Tibial nerve (tissue), 4 donors: ENCODE data around the gene PIP5K1B. TPM values are rescaled to one million over a fixed set of nuclear protein-coding genes. Genes with fewer than 3 reads are reported as not detected.

Experiments used
- DNase-seq, 2 donors: peaks; one replicate each; pipeline ENCODE4 v3.0.0-alpha.2; 2019; ENCODE audit warnings: low spot score in 2 of 2
- H3K27ac ChIP-seq, 4 donors: fragments of 200-600 bp; sonication (generic) in 3 of 4; one replicate each; pipeline ENCODE4 v1.5.1; 2017 to 2019; ENCODE audit warnings: mild to moderate bottlenecking in 1 of 4
- H3K27me3 ChIP-seq, 2 donors: fragments of 200-600 bp; sonication (generic) in 1 of 2; one replicate each; pipeline versions ENCODE4 v1.5.1 to v1.6.0; 2017 to 2019
- H3K36me3 ChIP-seq, 3 donors: fragments of 200-600 bp; sonication (generic); one replicate each; pipeline ENCODE4 v1.5.1; 2018 to 2019
- H3K4me1 ChIP-seq, 4 donors: fragments of 200-600 bp; sonication (generic) in 3 of 4; one replicate each; pipeline ENCODE4 v1.5.1; 2017 to 2019
- H3K4me3 ChIP-seq, 4 donors: fragments of 200-600 bp; sonication (generic) in 3 of 4; one replicate each; pipeline ENCODE4 v1.5.1; 2017 to 2019; ENCODE audit warnings: mild to moderate bottlenecking in 1 of 4, moderate library complexity in 1 of 4
- H3K9me3 ChIP-seq, 4 donors: fragments of 200-600 bp; sonication (generic) in 3 of 4; one replicate each; pipeline ENCODE4 v1.5.1; 2017 to 2019
- EP300 ChIP-seq, 2 donors: sonication (generic); formaldehyde crosslinking; IDR thresholded peaks; one replicate each; pipeline ENCODE4 v1.6.1; 2017; ENCODE audit warnings: antibody characterized with exemption in 2 of 2, mild to moderate bottlenecking in 1 of 2
- POLR2A ChIP-seq, 2 donors: fragments of 450-650 bp; IDR thresholded peaks; one replicate each; pipeline ENCODE4 v1.6.1; 2017; ENCODE audit warnings: antibody characterized with exemption in 2 of 2, mild to moderate bottlenecking in 2 of 2, moderate library complexity in 2 of 2
- WGBS, 2 donors: methylation state at CpG; one replicate each; pipeline ENCODE4 v1.1.5; 2018; 5-methylcytosine and 5-hydroxymethylcytosine counted together
- total RNA-seq, 4 donors: library from RNA; depleted of rRNA; stranded (reverse); fragments of >200 nt; gene quantifications; one replicate each; pipeline ENCODE4 v1.1.0, GENCODE V29; 2016
- TF ChIP-seq, protein P1 (sequence below), 5 experiments: fragments of 200-600 bp in 3 of 5; fragments of 450-650 bp in 2 of 5; sonication (generic) in 3 of 5; IDR thresholded peaks; one replicate each; pipeline ENCODE4 v1.5.1; 2016 to 2019; ENCODE audit warnings: antibody characterized with exemption in 5 of 5, mild to moderate bottlenecking in 3 of 5, moderate library complexity in 2 of 5

The PIP5K1B gene
- total RNA-seq, 4 donors from 2014 or later: 0.20 to 6.8 (median 3.5) TPM

DNA sequence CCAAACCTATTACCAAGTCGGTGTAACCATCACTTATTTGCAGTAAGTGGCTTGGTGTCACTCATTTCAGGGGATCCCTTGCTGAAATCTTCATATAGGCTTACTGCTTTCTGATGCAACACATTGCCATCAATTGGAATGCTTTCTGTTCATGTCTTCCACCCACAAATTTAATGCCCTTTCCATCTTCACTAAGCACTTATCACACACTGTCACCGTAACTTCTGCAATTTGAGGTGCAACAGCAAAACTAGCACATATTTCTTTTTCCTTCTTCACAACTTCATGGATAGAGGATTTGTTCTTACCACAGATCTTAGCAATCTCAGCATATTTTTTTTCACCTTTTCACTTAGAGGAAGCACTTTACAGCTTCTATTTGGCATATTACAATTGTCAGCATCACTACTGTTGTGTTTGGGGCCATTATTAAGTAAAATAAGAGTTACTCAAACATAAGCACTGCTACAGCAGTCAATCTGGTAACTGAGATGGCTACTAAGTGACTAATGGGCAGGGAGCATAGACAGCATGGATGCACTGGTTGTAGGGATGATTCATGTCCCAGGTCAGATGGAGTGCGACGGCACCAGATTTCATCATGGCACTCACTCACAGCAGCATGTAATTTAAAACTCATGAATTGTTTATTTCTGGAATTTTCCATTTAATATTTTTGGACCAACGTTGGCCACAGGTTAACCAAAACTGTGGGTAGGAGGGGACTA lies 70.1 kb downstream of the PIP5K1B start:
- DNase-seq: no peak
- Histone ChIP-seq H3K27me3 (no peaks in the 10 kb centered on the region), H3K4me3 (no peak overlapping the region), H3K27ac (no peak overlapping the region), H3K36me3 (no peaks in the 10 kb centered on the region), H3K4me1 (peaks cover 0 to 10% (median 0%) of the 10 kb centered on the region in 4 donors), H3K9me3 (no peaks in the 10 kb centered on the region)
- no peak for TF ChIP-seq POLR2A (IDR thresholded peaks at IDR 0.05)
- TF ChIP-seq, protein P1, sequence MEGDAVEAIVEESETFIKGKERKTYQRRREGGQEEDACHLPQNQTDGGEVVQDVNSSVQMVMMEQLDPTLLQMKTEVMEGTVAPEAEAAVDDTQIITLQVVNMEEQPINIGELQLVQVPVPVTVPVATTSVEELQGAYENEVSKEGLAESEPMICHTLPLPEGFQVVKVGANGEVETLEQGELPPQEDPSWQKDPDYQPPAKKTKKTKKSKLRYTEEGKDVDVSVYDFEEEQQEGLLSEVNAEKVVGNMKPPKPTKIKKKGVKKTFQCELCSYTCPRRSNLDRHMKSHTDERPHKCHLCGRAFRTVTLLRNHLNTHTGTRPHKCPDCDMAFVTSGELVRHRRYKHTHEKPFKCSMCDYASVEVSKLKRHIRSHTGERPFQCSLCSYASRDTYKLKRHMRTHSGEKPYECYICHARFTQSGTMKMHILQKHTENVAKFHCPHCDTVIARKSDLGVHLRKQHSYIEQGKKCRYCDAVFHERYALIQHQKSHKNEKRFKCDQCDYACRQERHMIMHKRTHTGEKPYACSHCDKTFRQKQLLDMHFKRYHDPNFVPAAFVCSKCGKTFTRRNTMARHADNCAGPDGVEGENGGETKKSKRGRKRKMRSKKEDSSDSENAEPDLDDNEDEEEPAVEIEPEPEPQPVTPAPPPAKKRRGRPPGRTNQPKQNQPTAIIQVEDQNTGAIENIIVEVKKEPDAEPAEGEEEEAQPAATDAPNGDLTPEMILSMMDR (IDR thresholded peaks at IDR 0.05): no peak
- no peak for TF ChIP-seq EP300 (IDR thresholded peaks at IDR 0.05)
- 83 to 87% methylated on average over 5 of the region's 5 CpGs for WGBS, 2 donors

DNA sequence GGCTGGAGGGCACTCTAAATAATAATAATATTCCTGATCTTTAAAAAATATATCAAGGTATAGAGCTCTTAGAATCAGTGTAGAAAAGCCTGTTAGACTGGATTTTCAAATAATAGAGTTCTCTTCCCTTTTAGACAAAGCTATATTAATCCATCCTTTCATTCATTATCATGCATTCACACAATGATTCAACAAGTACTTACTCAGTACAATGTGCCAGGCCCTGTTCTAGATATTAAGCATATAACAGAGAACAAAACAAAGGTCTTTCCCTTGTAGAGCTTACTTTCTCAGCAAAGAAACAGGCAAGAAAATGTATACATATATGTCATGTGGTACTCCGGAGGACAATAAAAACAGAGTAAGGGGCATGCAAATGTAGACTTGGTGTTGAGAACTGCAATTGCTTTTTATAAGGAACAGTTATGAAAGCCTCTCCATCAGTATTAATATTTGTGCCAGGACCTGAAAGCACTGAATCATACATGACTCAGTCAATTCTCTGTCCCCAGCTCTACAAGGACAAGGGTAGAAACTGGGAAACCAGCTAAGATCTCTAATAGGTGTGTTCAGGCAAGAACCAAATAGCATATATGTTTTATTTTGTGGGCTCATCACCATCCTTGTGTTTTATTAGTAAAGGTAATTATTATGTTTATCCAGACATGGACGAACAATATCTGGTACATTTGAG lies 72.2 kb downstream of the PIP5K1B start:
- peaks cover 0 to 28% (median 15%) of the 10 kb centered on the region in 4 donors for H3K4me1 ChIP-seq
- no peak overlapping the region for H3K27ac ChIP-seq
- no peaks in the 10 kb centered on the region for H3K27me3 ChIP-seq
- TF ChIP-seq, protein P1 (IDR thresholded peaks at IDR 0.05): no peak
- TF ChIP-seq EP300 (IDR thresholded peaks at IDR 0.05) (no peak), POLR2A (IDR thresholded peaks at IDR 0.05) (no peak)
- H3K36me3 ChIP-seq: no peaks in the 10 kb centered on the region
- no peak for DNase-seq
- no peak overlapping the region for H3K4me3 ChIP-seq
- H3K9me3 ChIP-seq: no peaks in the 10 kb centered on the region
- 84 to 98% methylated on average over 2 of the region's 2 CpGs for WGBS, 2 donors

DNA sequence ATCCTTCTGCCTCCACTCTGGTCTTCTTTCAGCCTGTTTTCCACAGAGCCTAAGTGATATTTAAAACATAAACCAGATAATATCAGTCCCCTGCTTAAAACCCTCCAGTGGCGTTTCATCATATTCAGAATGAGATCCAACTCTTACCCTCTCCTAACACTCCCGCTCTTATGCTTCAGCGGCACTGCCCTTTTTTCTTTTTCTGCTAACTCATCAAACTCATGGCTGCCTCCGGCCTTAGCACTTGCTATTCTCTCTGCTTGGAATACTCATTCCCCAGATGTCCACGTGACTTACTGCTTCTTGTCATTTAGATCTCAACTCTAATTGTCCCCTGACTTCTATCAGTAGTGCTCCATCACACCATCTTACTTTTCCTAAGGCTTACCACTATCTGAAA lies 73.6 kb downstream of the PIP5K1B start:
- DNase-seq: no peak
- Histone ChIP-seq H3K4me3 (no peak overlapping the region), H3K27me3 (no peaks in the 10 kb centered on the region), H3K27ac (no peak overlapping the region), H3K4me1 (peaks cover 0 to 42% (median 29%) of the 10 kb centered on the region in 4 donors), H3K36me3 (no peaks in the 10 kb centered on the region), H3K9me3 (no peaks in the 10 kb centered on the region)
- 94% methylated on average over 5 of the region's 5 CpGs for WGBS, 2 donors
- TF ChIP-seq EP300 (IDR thresholded peaks at IDR 0.05): no peak
- no peak for TF ChIP-seq POLR2A (IDR thresholded peaks at IDR 0.05)
- TF ChIP-seq, protein P1 (IDR thresholded peaks at IDR 0.05): no peak

DNA sequence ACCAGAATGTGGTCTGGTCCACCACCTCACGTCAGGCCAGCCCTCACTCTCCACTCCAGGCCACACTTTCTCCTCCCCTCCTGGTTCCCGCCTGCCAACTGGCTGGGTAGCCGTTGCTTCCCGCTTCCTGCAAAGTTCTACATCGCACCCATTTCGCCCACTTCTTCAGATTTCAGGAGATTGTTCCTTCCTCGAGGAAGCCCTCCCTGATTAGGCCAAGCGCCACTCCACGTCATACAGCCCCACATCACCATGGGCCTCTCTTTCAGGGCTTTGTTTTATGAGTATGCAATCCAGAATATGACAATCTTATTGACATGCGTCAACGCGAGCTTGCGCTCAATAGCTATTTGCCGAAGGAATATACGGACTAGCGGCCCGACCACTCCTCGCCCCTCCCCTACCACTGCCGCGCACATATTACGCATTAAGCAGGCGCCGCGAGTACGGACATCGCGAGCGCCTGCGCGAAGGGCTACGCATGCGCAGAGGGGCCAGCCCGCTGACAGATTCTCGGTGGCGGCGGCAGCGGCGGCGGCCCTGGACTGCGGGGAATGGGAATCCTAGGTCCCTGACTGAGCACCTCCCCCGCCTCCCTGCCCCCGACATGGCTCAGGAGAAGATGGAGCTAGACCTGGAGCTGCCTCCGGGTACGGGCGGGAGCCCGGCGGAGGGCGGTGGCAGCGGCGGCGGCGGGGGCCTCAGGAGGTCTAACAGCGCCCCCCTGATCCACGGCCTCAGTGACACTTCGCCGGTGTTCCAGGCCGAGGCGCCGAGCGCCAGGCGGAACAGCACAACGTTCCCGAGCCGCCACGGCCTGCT lies 74.7 kb downstream of the PIP5K1B start:
- no peaks in the 10 kb centered on the region for H3K9me3 ChIP-seq
- H3K27ac ChIP-seq: peak overlapping the region; percentile 73 to 95 (median 89)
- no peaks in the 10 kb centered on the region for H3K27me3 ChIP-seq
- peaks cover 0 to 54% (median 38%) of the 10 kb centered on the region in 4 donors for H3K4me1 ChIP-seq
- H3K4me3 ChIP-seq: peak overlapping the region; percentile 65 to 90 (median 76)
- peak; percentile 83 to 90 for DNase-seq
- TF ChIP-seq, protein P1 (IDR thresholded peaks at IDR 0.05): peak in 4 of 5 experiments; percentile 22 to 64 (median 36)
- TF ChIP-seq POLR2A (IDR thresholded peaks at IDR 0.05) (peak; percentile 83 to 89), EP300 (IDR thresholded peaks at IDR 0.05) (peak; percentile 78 to 96)
- 0 to 1% methylated on average over 20 to 42 of the region's 65 CpGs for WGBS, 2 donors
- no peaks in the 10 kb centered on the region for H3K36me3 ChIP-seq
